NCI-H1417 treated with DMSO at 0.1 percent for 48 hours (cell line): ENCODE results near the gene ACTN4.

ENCODE experiments used
- DNase-seq: peaks from one replicate; lab custom pipeline; 2025; lab: John Stamatoyannopoulos, UW

ACTN4 gene

GRCh38 chr19:38635483-38636399, 11.7 kb upstream of the ACTN4 start:
- DNase-seq: no peak

- no peak for DNase-seq
Observed at GRCh38 chr19:38638461-38638860, 9.0 kb upstream of the ACTN4 start.

GRCh38 chr19:38639679-38640078, 7.8 kb upstream of the ACTN4 start:
- no peak for DNase-seq

GRCh38 chr19:38640368-38640767, 7.1 kb upstream of the ACTN4 start:
- DNase-seq: no peak

- DNase-seq: no peak
Observed at GRCh38 chr19:38642176-38642575, 5.3 kb upstream of the ACTN4 start.

- no peak for DNase-seq
Observed at GRCh38 chr19:38644719-38645118, 2.7 kb upstream of the ACTN4 start.

GRCh38 chr19:38647966-38648768, 718 bp downstream of the ACTN4 start:
- DNase-seq: no peak

- no peak for DNase-seq
Observed at GRCh38 chr19:38648769-38649304, 1.4 kb downstream of the ACTN4 start.

GRCh38 chr19:38649305-38650171, 2.1 kb downstream of the ACTN4 start:
- DNase-seq: no peak

- DNase-seq: no peak
Observed at GRCh38 chr19:38650172-38650775, 2.8 kb downstream of the ACTN4 start.

- no peak for DNase-seq
Observed at GRCh38 chr19:38650911-38651584, 3.6 kb downstream of the ACTN4 start.

- DNase-seq: no peak
Observed at GRCh38 chr19:38653028-38653571, 5.7 kb downstream of the ACTN4 start.

- no peak for DNase-seq
Observed at GRCh38 chr19:38654628-38655055, 7.2 kb downstream of the ACTN4 start.

GRCh38 chr19:38655148-38655824, 7.8 kb downstream of the ACTN4 start:
- no peak for DNase-seq

GRCh38 chr19:38656171-38656981, 8.9 kb downstream of the ACTN4 start:
- DNase-seq: no peak

GRCh38 chr19:38657633-38658222, 10.3 kb downstream of the ACTN4 start:
- no peak for DNase-seq

GRCh38 chr19:38658462-38659306, 11.2 kb downstream of the ACTN4 start:
- DNase-seq: no peak

GRCh38 chr19:38660724-38661123, 13.3 kb downstream of the ACTN4 start:
- no peak for DNase-seq
